Stomach smooth muscle (tissue), 2 donors: Measurements from ENCODE around the gene CELF5.
"Not testable (repeated sequence)": the region's sequence is repeated elsewhere in the genome, so short reads cannot be mapped to it uniquely, and the experiment has no call there.

Experiments used
- H3K27ac ChIP-seq: one replicate; pipeline ENCODE4 v1.7.0; 2013; ENCODE audit warnings: mild to moderate bottlenecking, low read length, inconsistent platforms
- H3K27me3 ChIP-seq, 2 donors: one replicate each; pipeline ENCODE4 v1.7.0; 2013; ENCODE audit warnings: low read length in 2 of 2; ENCODE audit not compliant: insufficient read depth in 2 of 2, control insufficient read depth in 1 of 2
- H3K36me3 ChIP-seq, 2 donors: one replicate each; pipeline ENCODE4 v1.7.0; 2013; ENCODE audit warnings: low read length in 2 of 2; ENCODE audit not compliant: control insufficient read depth in 2 of 2, insufficient read depth in 2 of 2
- H3K4me1 ChIP-seq: one replicate; pipeline ENCODE4 v1.7.0; 2013; ENCODE audit warnings: low read length; ENCODE audit not compliant: control insufficient read depth, insufficient read depth
- H3K4me3 ChIP-seq, 2 donors: one replicate each; pipeline ENCODE4 v1.7.0; 2013; ENCODE audit warnings: low read length in 2 of 2
- H3K9ac ChIP-seq, 2 donors: one replicate each; pipeline ENCODE4 v1.7.0; 2013; ENCODE audit warnings: low read length in 2 of 2, mild to moderate bottlenecking in 1 of 2
- H3K9me3 ChIP-seq, 2 donors: one replicate each; pipeline ENCODE4 v1.7.0; 2013; ENCODE audit warnings: low read length in 2 of 2; ENCODE audit not compliant: control insufficient read depth in 2 of 2
- donor health status: healthy.
- donor health status: Pancreatic carcinoma.

Gene CELF5

DNA sequence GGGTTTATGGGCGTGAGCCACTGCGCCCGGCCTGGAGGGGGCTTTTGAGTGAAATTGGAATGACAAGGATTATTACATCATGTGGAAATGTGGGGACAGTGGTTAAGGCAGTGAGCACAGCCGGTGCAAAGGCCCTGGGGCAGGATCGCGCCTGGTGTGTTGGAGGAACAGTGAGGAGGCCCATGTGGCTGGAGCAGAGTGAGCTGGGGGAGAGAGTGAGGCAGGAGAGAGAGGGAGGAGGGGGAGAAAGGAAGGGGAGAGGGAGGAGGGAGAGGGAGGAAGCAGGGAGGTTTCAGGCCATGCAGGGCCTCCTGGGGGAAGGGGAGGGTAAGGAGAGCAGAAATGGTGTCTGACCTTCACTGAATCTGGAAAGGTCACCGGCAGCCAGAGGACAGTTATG lies 11.3 kb upstream of the CELF5 start:
- H3K4me1 ChIP-seq, result no peaks in the 10 kb centered on the region
- H3K9ac ChIP-seq, result no peak overlapping the region
- no peak overlapping the region for H3K27ac ChIP-seq
- no peaks in the 10 kb centered on the region for H3K36me3 ChIP-seq
- H3K27me3 ChIP-seq, result no peaks in the 10 kb centered on the region
- no peak overlapping the region for H3K4me3 ChIP-seq
- no peaks in the 10 kb centered on the region for H3K9me3 ChIP-seq

DNA sequence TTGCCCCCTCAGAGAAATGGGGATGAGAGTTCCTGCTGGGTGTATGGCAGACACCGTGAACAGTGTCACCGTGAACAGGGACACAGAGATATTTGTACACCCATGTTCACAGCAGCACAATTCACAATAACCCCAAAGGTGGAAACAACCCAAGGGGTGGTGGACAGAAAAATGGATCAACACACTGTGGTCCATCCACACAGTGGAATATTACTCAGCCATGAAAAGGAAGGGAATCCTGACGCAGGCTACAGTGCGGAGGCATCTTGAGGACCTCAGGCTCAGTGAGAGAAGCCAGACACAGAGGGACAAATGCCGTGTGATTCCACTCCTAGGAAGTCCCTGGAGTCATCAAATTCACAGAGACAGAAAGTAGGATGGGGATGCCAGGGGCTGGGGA lies 7.6 kb upstream of the CELF5 start:
- Histone ChIP-seq H3K4me3 (no peak overlapping the region), H3K9ac (no peak overlapping the region)

DNA sequence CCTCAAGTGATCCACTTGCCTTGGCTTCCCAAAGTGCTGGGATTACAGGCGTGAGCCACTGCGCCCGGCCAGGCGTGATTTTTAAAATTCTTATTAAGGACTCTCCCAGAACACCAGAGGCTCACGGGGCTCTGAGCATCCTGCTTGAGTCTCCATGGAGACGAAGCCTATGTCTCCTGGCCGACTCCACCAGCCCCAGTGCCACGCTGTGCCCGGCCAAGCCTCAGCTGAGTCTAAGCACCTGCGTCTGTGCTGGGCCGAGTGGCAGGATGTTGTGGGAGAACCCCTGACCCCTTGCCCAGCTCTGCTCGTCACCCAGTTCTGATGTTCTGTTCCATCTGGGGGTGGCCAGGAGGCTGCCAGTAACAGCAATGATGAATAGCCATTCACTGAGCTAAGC lies 3.9 kb upstream of the CELF5 start:
- Histone ChIP-seq H3K9me3 (no peaks in the 10 kb centered on the region), H3K27ac (no peak overlapping the region), H3K36me3 (no peaks in the 10 kb centered on the region), H3K4me1 (peaks cover 2% of the 10 kb centered on the region), H3K9ac (no peak overlapping the region), H3K27me3 (peaks cover 2 to 5% of the 10 kb centered on the region in 2 donors), H3K4me3 (no peak overlapping the region)

More for the DNA sequence above, 7.6 kb upstream of the CELF5 start:
- Histone ChIP-seq H3K36me3 (no peaks in the 10 kb centered on the region), H3K27me3 (peaks cover 0 to 3% of the 10 kb centered on the region in 2 donors), H3K4me1 (no peaks in the 10 kb centered on the region), H3K27ac (no peak overlapping the region), H3K9me3 (no peaks in the 10 kb centered on the region)

DNA sequence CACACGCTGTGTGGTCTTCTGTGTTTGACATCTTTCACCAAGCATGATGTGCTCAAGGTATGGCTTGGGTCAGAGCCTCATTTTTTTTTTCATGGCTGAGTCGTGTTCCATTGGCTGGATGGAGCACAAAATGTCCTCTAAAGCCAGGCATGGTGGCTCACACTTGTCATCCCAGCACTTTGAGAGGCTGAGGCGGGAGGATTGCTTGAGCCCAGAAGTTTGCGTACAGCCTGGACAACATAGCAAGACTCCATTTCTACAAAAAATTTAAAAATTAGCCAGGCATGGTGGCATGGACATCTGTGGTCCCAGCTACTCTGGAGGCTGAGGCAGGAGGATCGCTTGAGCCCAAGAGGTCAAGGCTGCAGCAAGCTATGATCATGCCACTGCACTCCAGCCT lies 2.9 kb upstream of the CELF5 start:
- not testable (repeated sequence) for H3K9me3 ChIP-seq, H3K27me3 ChIP-seq, H3K4me1 ChIP-seq, H3K27ac ChIP-seq, H3K9ac ChIP-seq, H3K36me3 ChIP-seq, H3K4me3 ChIP-seq

DNA sequence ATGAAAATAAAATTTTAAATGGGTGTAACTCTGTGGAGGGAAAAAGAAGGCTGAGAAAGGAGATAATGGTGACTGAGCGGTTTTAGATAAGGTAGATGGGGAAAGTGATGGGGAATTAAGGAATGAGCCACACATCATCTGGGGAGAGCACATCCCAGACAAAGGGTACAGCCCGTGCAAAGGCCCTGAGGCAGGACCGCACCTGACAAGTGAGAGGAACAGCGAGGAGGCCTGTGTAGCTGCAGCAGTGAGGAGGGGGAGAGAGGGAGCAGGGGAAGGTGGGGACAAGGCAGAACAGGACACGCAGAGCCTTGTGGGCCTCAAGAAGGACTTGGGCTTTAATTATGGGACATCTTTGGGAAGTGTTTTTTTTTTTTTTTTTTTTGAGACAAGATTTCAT lies 1.8 kb upstream of the CELF5 start:
- Histone ChIP-seq H3K4me1 (peaks cover 2% of the 10 kb centered on the region), H3K36me3 (no peaks in the 10 kb centered on the region), H3K4me3 (no peak overlapping the region), H3K27ac (no peak overlapping the region), H3K27me3 (peaks cover 4 to 14% of the 10 kb centered on the region in 2 donors), H3K9ac (no peak overlapping the region), H3K9me3 (no peaks in the 10 kb centered on the region)

DNA sequence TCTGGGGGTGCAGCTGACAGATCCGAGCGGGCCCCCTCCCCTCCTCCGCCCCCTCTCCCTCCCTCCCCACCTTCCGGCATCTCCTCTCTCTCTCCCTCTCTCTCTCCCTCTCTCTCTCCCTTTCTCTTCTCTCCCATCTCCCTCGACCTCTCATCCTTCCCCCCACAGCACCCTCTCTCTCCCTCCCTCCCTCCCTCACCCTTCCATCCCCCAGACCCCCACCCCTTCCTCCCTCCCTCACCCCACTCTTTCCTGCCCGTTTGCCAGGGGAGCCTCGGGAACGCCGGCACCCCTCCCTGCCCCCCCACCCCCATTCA lies 666 bp downstream of the CELF5 start:
- Histone ChIP-seq H3K9me3 (no peaks in the 10 kb centered on the region), H3K27ac (no peak overlapping the region), H3K4me1 (peaks cover 2% of the 10 kb centered on the region), H3K9ac (no peak overlapping the region), H3K36me3 (no peaks in the 10 kb centered on the region), H3K27me3 (peaks cover 21 to 25% of the 10 kb centered on the region in 2 donors), H3K4me3 (no peak overlapping the region)

DNA sequence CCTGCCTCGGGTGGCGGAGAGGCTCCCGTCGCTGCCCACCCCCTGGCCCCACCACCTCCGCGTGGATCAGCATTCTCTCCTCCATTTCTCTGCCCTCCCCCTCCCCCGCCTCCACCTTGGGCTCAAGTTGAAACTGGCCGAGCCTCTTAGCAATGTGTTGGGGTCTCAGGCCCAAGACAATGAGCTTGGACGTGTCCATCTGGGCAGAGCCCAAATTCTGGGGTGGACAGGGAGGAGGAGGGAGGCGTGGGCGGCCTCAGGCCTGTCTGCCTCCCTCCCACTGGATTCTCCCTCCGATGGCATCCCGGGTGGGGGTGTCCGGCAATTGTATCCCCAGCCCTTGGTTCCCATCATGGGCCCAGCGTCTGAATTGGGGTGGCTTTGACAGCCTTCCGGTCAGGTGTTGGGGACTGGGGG lies 1.2 kb downstream of the CELF5 start:
- Histone ChIP-seq H3K9me3 (no peaks in the 10 kb centered on the region), H3K27me3 (peaks cover 21 to 29% of the 10 kb centered on the region in 2 donors), H3K9ac (no peak overlapping the region)

DNA sequence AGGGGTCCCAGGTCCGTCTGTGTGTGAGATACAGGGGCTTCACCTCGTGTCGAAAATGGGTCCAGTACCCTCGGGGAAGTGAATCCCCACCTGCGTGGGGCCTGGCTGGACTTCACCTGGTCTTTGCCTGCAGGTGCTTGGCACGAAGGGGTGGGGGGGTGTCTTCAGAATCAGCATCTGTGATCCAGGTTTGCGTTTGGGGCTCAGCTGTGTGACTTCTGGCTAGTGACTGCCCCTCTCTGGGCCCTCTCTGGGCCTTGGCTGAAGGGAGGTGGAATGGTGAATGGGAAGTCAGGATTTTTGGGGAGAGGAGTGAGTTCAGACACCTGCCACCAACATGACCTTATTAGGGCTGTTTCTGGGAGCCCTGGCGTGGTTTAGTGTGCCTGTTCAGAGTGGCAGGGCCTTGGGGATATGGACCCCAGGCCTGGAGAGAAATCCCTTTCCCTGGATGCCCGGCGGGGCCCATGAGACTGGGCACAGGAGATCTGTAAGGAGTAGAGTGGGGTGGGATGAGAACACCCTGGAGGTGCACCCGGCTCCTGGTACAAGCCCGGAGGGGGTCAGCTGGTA lies 2.7 kb downstream of the CELF5 start:
- no peaks in the 10 kb centered on the region for H3K9me3 ChIP-seq
- peaks cover 2% of the 10 kb centered on the region for H3K4me1 ChIP-seq
- H3K9ac ChIP-seq, result no peak overlapping the region
- no peaks in the 10 kb centered on the region for H3K36me3 ChIP-seq
- H3K27me3 ChIP-seq, result peaks cover 21 to 28% of the 10 kb centered on the region in 2 donors
- no peak overlapping the region for H3K4me3 ChIP-seq
- no peak overlapping the region for H3K27ac ChIP-seq

More for the DNA sequence above, 1.2 kb downstream of the CELF5 start:
- Histone ChIP-seq H3K4me1 (peaks cover 2% of the 10 kb centered on the region), H3K27ac (no peak overlapping the region), H3K36me3 (no peaks in the 10 kb centered on the region), H3K4me3 (no peak overlapping the region)

DNA sequence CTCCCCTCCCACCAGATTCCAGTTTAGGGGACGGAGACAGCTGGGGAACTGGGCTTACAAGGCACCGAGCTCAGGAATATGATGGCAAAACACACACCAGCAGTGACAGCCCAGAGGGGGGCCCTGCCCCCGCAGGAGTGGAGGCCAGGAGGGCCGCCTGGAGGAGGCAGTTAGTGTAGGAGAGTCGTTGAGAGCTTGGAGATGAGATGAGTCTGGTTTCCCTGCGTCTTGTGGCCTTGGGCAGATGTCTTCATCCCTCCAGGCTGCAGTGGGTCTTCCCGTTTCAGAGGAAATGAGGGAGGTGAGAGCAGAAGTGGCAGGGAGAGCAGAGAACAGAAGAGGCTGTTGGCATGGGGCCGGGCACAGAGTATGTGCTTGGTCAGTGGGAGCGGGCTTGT lies 4.9 kb downstream of the CELF5 start:
- peaks cover 21 to 34% of the 10 kb centered on the region in 2 donors for H3K27me3 ChIP-seq
- no peak overlapping the region for H3K9ac ChIP-seq
- no peak overlapping the region for H3K27ac ChIP-seq
- no peaks in the 10 kb centered on the region for H3K36me3 ChIP-seq
- H3K4me1 ChIP-seq, result peaks cover 2% of the 10 kb centered on the region
- H3K4me3 ChIP-seq, result no peak overlapping the region
- H3K9me3 ChIP-seq, result no peaks in the 10 kb centered on the region

DNA sequence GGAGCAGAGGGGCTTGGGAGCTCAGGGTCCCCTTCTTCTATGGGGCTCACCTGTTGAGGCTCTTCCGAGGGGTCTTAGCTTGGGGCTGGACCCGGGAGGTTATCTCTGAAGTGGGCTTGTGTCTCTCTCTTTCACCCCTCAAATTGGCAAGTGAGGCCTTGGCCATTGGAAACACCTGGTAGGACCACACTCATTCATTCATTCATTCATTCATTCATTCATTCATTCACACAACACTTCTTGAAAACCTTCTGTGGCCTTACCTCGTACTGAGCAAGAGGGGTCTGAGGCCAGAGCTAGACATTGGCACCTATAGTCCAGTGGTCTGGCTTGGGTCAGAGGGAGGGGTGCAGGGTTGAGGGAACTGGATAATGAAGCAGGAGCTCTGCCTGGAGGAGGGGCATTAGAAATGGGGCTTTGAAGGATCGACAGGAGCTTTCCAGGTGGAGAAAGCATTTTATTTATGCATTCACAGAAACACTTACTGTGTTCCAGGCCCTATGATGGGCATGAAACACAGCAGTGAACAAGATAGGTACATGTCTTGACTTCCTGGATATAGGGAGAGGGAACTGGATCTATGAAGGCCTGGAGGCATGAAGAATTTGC lies 5.5 kb downstream of the CELF5 start:
- Histone ChIP-seq H3K27me3 (peaks cover 19 to 39% of the 10 kb centered on the region in 2 donors), H3K27ac (no peak overlapping the region)

DNA sequence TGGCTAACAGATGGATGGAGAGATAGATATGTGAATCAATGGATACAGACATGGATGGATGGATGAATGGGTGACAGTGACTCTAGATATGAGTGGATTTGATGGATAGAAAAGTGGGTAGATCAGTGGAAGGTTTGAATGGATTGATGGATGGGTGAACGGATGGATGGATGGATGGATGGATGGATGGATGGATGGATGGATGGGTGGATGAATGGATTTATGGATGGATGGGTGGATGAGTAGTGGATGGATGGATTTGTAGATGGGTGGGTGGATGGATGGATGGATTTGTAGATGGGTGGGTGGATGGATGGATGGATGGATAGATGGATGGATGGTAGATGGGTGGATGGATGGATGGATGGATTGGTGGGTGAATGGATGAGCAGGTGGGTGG lies 6.8 kb downstream of the CELF5 start:
- H3K36me3 ChIP-seq, result no peaks in the 10 kb centered on the region
- no peak overlapping the region for H3K4me3 ChIP-seq
- peaks cover 19 to 36% of the 10 kb centered on the region in 2 donors for H3K27me3 ChIP-seq
- no peak overlapping the region for H3K9ac ChIP-seq
- H3K27ac ChIP-seq, result no peak overlapping the region
- H3K4me1 ChIP-seq, result no peaks in the 10 kb centered on the region
- no peaks in the 10 kb centered on the region for H3K9me3 ChIP-seq

More for the DNA sequence above, 5.5 kb downstream of the CELF5 start:
- Histone ChIP-seq H3K4me1 (no peaks in the 10 kb centered on the region), H3K9ac (no peak overlapping the region), H3K4me3 (no peak overlapping the region), H3K36me3 (no peaks in the 10 kb centered on the region), H3K9me3 (no peaks in the 10 kb centered on the region)
